AG09309 (cell line): ENCODE measurements around the gene NBPF3.
A peak's percentile ranks its signal among the peaks of the same experiment; 100 is the strongest.
"Not testable (repeated sequence)": the region's sequence is repeated elsewhere in the genome, so short reads cannot be mapped to it uniquely, and the experiment has no call there.

ENCODE experiments used
- DNase-seq: peaks from one replicate; pipeline ENCODE4 v3.0.0-alpha.2; 2010; ENCODE audit warnings: low read depth
- H3K4me3 ChIP-seq: 2 replicates; pipeline ENCODE4 v1.5.1; 2011; ENCODE audit warnings: mild to moderate bottlenecking, low read depth, low read length, moderate library complexity; ENCODE audit not compliant: control insufficient read depth
- TF ChIP-seq, protein P1 (sequence below): IDR thresholded peaks from 2 replicates; pipeline ENCODE4 v1.5.1; 2011; ENCODE audit warnings: mild to moderate bottlenecking, low read depth, low read length, inconsistent platforms; ENCODE audit not compliant: insufficient read depth, control insufficient read depth; ENCODE audit errors: missing control alignments

NBPF3 gene

DNA sequence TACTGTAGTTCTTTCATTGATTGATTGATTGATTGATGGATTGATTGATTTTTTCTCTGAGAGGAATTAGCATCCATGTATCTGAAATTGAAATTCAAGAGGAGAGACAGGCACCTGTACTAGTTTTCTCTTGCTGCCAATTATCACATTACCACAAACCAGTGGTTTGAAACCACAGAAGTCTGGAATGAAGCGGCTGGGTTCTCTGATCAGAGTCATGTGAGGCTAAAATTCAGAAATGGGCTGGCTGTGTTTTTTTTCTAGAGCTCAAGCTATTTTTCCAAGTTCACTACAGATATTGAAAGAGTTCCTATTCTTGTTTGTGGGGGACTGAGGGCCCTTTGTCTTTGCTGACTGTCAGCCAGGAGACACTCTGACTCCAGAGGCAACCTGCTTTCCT is 10.0 kb downstream of the NBPF3 start:
- TF ChIP-seq, protein P1, sequence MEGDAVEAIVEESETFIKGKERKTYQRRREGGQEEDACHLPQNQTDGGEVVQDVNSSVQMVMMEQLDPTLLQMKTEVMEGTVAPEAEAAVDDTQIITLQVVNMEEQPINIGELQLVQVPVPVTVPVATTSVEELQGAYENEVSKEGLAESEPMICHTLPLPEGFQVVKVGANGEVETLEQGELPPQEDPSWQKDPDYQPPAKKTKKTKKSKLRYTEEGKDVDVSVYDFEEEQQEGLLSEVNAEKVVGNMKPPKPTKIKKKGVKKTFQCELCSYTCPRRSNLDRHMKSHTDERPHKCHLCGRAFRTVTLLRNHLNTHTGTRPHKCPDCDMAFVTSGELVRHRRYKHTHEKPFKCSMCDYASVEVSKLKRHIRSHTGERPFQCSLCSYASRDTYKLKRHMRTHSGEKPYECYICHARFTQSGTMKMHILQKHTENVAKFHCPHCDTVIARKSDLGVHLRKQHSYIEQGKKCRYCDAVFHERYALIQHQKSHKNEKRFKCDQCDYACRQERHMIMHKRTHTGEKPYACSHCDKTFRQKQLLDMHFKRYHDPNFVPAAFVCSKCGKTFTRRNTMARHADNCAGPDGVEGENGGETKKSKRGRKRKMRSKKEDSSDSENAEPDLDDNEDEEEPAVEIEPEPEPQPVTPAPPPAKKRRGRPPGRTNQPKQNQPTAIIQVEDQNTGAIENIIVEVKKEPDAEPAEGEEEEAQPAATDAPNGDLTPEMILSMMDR: no peak
- no peak for DNase-seq
- H3K4me3 ChIP-seq: no peak overlapping the region

DNA sequence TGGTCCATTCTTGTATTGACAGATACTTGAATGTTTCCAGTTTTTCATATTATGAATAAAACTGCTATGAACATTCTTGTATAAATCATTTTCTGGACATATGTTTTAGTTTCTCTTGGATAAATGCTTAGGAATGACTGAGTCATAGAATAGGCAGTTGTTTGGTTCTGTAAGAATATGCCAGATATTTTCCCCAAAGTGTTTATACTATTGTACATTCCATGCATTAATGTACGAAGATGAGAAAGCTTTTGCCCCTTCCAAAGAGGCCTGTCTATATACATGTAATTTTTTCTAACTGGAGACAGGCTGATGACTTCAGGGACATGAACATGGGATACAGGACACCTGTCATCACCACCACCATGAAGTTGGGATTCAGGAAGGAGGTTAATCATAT is 11.3 kb downstream of the NBPF3 start:
- peak; percentile 62 for DNase-seq
- no peak overlapping the region for H3K4me3 ChIP-seq
- TF ChIP-seq, protein P1: no peak

DNA sequence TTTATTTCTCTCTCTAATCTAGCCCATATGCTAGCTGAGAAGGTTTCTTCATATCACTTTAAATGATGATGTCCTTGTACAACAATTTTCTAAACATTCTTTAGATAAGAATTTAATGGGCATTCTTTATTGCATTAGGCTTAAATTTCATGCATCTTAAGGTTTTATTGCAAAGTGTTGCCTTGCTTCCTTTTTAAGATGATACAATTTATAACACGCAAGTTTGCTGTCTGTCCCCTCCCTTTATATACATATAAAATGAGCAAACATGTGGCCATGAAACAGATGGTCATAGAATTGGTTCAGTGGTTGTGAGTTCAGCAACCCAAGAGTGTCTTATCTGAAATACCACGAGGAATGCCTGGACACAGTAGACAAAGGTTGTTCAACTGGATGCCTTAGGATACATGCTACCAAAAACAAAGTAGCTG is 12.1 kb downstream of the NBPF3 start:
- peak; percentile 82 for DNase-seq
- H3K4me3 ChIP-seq: no peak overlapping the region
- TF ChIP-seq, protein P1: no peak

DNA sequence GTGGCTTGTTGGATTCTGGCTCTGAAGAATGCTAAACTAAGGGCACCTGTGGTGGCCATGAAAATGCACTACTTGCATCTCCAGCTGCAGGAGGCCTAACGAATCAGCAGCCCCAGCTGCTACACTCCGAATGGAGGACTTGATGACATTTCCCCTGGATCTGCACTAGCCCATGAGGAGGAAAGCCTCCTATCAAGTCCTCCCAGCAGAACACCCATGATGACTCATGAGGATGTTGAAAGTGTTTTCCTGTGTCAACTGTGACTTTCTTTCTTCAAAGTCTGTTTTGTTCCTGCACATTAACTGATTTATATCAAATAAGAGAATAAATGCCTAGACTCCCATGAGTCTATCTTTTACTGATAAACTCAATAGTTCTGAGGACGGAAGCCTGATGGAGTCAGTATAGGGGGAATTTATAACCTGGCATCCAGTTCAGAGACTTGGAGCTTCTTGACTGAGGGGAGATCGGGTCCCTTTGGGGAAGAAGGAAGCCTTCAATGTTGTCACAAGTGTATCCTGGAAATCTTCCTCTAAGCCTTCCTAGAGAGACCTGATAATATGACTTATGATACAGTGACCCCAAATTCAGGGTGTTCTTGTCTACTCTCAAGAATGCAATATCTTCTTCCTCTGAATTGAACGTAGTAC is 14.2 kb downstream of the NBPF3 start:
- DNase-seq: peak; percentile 35
- H3K4me3 ChIP-seq: not testable (repeated sequence)

DNA sequence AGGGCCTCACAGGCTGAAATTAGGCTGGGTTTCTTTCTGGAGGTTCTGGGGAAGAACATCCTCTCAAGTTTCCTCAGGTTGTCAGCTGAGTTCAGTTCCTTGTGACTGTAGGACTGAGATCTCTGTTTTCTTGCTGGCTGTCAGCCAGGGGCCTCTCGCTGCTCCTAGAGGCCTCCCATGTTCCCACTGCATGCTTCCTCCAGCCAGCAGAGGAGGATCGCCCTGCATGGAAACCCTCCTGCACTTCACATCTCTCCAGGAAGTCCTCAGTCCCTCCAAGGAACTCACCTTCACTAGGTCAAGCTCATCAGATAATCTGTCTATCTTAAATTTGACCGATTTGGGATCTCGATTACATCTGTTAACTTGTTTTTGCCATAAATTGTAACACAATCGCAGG is 15.0 kb downstream of the NBPF3 start:
- not testable (repeated sequence) for DNase-seq, H3K4me3 ChIP-seq

DNA sequence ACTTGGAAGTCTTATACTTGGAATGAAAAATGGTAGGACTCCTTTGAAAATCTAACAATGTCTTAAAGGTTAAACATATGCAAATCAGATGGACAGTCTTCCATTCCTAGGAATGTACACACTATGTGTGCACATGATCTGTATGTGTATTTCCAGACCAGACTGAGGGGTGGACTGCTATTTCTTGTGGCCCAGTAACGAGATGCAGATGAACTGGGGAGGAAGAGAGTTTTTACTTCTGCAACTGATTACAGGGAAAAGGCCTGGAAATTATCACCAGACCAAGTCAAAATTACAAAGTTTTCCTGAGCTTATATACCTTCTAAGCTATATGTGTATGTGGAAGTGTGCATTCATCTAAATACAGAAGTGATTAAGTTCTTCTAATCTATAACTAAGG is 17.7 kb downstream of the NBPF3 start:
- no peak overlapping the region for H3K4me3 ChIP-seq
- no peak for DNase-seq
- TF ChIP-seq, protein P1: no peak

DNA sequence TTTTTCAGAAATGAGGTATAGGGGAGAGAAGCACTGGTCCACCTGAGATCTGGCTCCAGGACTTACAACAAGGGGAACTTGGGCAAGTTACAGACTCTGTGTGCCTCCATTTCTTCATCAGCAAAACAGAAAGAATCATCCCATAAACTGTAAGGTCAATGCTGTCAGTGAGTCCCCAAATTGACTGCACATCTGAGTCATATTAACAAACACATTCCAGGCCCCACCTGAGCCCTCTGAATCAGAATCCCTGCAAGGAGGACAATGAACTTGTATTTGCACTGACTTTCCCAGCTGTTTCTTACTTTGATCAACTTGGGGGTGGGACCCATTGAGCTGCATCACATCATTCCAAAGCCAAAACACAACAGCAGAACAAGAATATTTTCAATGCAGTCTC is 25.2 kb downstream of the NBPF3 start:
- not testable (repeated sequence) for H3K4me3 ChIP-seq, DNase-seq

DNA sequence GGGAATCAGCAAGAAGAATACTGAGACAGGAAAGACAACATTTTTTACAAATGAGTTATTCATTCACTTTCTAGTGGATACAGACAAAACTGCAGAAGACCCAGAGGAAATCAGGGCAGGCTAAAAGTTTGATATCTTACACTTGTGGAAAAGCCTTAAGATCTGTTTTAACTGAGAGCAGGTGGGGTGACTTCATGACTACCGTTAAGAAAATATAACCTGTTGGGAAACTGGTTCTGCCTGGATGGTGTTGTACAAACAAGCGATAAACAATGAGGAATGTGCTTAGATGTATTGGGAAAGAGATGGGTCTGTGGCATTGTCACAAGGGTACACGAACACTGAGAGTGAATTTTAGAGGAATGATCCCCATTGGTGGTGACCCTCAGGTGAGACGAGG is 28.0 kb downstream of the NBPF3 start:
- H3K4me3 ChIP-seq, DNase-seq: not testable (repeated sequence)

DNA sequence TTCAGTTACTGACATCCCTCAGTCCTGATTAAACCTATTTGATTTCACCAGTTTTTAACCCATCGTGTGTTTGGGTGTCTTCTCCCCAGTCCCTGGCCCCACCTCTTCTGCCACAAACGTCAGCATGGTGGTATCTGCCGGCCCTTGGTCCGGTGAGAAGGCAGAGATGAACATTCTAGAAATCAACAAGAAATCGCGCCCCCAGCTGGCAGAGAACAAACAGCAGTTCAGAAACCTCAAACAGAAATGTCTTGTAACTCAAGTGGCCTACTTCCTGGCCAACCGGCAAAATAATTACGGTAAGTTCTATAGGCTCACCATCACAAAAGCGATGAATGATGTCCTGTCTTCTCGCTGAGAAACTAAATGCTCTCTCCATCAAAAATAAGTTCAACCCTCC is 28.7 kb downstream of the NBPF3 start:
- H3K4me3 ChIP-seq: no peak overlapping the region
- TF ChIP-seq, protein P1: peak; percentile 29
- DNase-seq: no peak
